Inflammatory macrophage treated with lipopolysaccharide for 1 hour (primary cell): ENCODE results near the gene CACNB2.
A peak's percentile ranks its signal among the peaks of the same experiment; 100 is the strongest.
"Not testable (repeated sequence)": the region's sequence is repeated elsewhere in the genome, so short reads cannot be mapped to it uniquely, and the experiment has no call there.

Source experiments
- DNase-seq, 2 donors: peaks; one replicate each; pipeline ENCODE4 v3.0.0-alpha.2; 2020 to 2022

CACNB2 gene

DNA sequence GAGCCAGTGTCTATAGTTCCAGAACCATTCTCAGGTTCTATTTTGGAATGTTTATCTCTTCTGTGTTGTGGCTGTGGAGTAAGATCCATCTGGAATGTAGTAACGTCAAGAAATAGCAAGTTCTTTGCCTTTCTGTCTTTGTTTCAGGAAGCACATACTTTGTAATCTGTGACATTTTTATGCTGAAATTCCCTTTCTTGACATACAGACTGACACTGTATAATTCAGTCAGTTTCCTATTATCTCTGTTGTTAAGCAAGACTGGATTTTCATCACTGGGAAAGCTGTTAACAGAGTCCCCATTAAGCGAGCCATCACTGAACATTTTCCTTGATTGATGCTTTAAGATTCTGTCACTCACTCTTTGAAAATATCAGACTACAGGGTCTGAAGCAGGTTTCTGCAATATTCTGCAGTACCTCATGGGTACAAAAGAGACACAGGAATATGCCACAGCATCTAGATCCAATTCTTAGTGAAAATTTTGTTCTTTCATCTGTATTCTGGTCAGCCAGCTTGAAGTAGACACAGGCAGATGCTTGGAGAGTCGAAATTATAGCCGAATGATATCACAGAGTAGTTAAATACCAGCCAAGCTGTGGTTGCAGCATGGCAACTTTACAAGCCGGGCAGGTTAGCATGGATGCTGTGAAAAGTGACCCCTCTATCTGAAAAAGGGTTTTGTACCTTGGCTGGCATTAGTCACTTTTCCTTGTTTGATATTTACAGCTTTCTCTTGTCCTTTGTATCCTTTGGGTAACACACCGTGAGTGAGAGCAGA lies 62.6 kb downstream of the CACNB2 start:
- peak; percentile 87 to 91 for DNase-seq

DNA sequence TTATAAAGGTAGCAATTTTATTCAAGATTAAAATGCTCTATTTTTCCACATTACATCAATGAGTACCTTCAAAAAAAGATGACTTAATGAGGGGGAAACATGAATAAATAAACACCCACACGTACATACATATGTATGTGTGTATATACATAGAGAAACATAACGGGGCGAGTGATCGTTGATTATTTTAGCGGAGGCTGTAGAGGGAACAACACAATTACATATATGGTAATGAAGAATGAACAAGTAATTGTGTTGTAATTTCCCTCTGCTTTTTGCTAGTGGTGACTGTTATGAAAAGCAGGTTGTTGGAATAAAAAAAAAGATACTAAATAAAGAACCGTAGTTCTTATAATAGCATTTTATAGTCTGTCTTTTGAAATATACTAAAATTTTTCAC lies 63.2 kb downstream of the CACNB2 start:
- DNase-seq = peak; percentile 33 to 61

DNA sequence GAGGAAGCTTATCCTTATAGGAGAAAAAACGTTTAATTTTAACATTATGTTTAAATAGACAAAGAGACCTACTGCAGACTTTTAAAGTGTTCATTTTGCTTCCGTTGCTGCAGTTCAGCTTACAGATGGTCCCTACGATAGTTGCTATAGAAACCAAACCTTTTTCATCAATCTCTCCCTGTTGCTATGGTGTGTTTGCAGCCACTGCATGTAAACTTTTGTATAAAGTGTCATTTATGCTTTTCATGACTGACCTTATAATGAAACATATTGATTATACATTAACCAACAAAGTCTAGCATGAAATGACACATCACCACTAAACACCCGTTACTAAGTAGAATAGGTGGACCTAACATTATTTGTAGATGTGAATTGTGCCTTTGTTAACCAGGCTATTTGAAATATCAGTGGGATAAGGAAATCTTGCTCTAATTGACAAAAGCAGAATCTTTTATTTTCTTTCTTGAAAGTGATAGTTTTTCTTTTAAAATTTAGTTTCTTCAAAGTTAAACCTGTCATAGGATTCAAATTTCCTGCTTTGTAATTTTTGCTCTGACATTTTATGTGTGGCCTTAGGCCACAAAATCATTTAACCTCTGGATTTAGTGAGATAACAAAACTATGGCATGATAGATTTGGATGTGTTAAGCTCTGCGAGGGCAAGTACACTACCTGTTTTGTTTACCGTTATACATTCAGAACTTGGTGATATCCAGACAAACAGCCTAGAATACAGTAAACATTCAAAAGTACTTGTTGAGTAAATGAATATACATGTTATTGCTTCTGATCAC lies 64.0 kb downstream of the CACNB2 start:
- DNase-seq = peak in 1 of 2 donors; percentile 16

DNA sequence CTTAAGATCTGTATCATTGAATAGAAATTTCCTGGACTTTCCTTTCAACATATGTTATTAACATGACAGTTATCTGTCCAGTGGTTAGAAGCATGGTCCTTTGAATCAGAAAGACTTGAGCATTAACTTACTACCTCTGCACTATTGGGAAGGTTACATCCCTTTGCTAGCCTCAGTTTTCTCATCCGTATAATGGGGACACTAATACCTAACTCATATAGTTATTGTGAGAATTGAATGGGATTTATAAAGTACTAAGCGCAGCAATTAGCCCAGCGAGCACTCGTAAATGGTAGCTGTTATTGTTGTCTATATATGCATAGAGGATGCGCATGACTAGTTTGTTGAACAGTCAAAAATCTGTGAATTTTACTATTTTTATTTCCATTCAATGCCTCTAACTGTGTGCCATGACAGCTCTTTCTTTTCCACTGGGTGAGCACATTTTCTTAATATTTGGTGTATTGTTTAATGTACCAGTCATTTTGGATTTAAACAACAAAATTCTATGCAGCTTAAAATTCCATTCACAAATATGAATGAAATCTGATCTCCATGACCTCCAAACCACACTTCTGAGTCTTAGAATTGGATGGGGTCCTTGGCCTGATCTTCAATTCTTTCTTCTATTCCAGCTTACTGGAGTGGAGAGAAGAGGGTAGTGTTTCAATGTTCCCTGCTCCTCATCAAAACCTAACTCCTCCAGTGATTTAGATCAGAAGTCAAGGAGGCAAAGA lies 65.0 kb downstream of the CACNB2 start:
- DNase-seq = no peak

DNA sequence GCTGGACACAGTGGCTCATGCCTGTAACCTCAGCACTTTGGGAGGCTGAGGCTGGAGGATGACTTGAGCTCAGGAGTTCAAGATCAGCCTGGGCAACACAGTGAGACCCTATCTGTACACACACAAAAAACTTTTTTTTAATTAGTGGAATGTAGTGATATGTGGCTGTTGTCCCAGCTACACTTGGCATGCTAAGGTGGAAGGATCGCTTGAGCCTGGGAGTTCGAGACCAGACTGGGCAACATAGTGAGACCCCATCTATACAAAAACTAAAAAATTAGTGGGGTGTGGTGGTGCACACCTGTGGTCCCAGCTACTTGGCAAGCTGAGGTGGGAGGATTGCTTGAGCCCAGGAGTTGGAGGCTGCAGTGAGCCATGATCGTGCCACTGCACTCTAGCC lies 68.0 kb downstream of the CACNB2 start:
- DNase-seq = not testable (repeated sequence)

DNA sequence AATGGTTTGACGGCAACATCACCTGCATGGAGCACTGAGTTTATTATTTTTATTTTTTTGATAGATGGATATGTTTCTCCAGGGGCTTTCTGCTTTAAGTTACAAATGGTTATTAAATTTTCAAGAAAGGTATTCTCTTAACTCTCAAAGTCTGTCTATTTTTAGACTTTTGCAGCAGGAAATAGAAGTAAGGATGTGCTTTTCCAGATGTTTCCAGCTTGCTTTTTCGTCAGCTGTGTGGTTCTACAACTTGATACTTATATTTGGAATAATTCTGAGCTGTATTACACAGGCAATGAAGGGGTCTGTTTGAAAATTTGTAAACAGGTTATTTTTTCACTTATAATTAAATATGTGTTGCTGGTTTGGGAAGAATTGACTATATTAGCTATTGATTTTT lies 69.0 kb downstream of the CACNB2 start:
- no peak for DNase-seq

DNA sequence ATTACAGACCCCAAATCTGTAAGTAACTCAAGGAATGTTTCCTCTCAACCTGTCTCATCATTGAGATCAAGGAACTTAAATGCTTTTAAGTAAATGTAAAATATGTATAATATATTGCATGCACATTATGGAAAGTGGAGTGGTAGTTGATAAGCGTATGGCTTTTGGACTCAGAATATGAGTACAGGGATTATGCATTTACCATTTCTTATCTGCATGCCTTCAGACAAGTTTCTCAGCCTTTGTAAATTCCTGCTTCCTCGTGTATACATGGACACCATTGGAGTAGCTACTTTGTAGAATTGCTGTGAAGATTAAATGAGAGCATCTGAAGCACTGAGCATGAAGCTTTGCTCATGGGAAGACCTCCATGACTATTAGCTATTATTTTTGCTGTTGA lies 70.5 kb downstream of the CACNB2 start:
- no peak for DNase-seq

DNA sequence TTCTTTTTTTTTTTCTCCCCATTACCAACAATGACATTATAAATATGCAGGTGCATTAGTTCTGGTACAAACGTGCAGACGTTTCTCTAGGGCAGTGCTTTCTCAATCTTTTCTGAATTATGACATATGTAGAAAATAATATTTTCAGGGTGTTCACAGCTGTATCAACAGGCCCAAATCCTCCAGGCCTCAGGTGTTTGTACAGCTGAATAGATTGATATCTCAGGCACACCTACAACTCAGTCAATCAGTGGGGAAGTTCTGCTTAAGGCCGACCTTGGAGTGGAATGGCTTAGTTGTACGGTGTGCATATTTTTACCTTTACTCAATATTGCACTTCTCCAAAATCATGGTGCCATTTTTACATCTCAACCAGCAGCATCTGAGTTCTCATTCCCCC lies 71.6 kb downstream of the CACNB2 start:
- no peak for DNase-seq

DNA sequence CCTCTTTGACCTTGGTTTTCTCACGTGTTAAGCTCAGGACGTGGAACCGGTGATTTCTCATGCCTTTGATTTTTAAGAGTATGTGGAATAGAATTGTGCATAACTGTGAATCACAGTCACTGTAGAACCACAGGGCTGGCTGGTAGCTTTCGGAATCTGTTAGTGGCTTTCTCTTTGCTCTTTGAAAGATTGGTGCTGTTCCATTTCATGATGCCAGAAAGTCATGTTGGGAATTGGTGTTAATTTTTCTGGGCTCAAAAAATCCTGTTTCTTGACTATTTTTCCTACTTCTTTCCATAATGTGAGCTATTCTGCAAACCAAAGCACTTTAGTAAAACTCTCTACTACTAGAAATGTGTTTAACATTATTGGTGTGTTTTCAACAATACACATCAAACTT lies 73.0 kb downstream of the CACNB2 start:
- no peak for DNase-seq

DNA sequence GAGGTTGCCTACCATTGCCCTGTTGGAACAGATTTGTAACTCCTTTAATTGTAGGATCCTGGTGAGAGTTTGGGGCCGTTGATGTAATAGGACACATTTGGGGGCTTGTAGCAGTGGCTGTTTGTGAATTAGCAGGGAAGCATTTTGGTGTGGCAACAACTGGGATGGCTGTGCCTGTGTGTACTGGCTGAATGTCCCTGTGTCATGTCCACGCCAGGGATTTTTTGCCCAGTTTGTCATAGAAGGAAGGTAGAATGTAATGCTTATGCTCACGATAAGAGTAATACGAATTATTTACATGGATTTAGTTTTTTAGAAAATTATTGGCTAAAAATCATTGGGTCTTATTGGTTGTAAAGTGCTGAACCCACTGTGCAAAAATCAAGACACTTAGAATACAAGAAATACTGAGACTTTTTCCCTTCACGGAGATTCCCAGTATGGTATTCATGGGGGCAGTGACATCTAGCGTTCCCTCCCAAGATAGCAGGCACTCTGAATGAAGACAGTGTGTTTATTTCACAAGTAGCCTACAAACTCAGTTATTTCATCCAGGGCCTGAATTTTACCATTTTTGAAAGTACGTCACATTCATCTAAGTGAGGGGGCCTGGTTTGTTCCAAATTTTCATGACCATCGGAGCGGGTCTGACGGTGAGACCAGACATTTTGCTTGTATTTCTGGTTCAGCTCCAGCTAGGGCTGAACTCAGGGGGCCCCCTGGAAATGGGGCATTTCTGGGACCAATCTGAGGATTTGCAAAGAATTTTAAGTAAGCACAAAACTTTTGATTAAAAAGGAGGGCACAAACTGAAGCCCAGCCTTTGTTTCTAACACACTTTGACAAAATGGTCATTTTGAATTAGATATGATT lies 74.7 kb downstream of the CACNB2 start:
- peak; percentile 40 to 88 for DNase-seq

DNA sequence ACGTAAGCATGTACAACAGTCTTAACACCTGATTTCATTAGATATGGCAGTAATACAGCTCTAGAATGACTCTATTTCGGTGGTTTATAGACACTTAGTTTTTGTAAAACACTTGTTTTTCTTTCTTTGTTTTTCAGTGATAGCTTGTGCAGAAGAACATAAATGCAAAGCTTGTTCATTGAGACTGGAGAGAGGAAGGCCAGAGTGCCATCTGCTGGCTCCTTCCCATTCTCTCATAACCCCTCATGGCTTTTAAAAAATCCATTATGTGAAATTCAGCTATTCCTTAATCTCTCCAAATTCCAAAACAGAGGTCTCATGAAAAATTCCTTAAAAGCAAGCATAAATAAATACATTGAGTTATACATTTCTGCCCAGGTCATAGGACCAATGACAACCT lies 76.3 kb downstream of the CACNB2 start:
- peak; percentile 11 to 34 for DNase-seq

DNA sequence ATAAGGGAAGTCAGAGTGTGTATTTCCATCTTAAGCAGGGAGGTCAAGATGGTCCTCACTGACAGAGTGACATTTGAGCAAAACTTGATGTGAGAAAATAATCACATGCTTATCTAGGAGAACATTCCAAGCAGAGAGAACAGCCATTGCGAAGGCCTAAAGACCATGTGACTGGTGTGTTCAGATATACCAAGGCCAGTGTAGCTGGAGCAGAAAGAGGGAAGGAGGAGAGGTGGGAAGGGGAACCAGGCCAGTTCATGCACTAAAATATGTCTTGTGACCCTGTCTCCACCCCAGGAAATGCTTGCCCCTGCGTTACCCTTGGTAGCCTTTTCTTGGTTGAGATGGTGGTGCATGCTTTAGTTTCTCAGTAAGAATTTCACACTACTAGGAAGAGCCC lies 77.4 kb downstream of the CACNB2 start:
- DNase-seq = peak; percentile 33 to 37

DNA sequence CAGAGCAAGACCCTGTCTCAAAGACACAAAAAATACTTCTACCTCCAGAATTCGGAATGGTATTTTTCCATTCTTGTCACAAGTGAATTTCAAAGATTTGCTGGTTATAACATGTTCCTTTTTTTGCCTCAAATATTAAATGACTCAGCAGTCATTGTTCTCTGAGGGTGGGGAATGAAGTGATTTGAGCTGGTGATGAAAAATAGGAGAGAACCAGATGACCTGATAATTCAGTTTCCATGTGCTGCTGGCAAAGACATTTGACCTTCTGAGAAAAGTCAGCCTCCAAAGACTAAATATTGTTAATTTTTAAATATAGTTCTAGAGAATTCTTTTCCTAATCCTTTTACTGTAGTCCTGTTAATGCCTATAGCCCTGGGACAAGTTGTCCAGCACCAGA lies 78.9 kb downstream of the CACNB2 start:
- peak; percentile 56 to 58 for DNase-seq

DNA sequence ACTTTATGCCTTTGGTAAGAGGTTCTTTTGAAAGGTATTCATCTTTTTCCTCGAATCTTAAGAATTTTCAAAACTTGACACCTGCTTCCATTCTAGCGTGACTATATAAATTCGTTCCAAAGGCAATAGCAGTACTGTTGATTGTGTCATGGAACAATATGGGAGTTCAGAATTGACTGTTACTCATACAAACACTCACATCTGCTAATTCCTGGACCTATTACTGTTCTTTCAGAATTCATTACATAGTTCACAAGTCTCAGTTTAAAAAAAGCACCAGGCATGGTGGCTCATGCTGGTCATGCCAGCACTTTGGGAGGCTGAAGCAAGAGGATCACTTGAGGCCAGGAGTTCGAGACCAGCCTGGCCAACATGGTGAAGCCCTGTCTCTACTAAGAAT lies 80.9 kb downstream of the CACNB2 start:
- no peak for DNase-seq

DNA sequence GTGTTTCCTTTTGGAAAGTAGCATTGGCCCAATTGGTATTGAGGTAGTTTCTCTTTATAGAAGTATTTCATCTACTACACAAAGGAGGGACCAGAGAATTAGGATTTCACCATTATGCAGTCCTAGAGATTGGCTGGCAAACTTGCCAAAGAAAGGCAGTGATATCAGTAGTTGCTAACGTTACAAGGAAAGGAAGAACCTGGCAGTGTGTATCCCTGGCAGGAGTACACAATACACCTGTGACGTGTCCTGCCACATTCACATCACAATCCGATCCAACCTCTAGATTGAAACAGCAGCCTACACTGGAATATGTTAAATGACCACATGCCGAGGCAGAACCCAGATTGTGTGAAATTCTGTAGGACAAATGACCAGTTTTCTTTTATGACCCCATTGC lies 81.7 kb downstream of the CACNB2 start:
- no peak for DNase-seq

DNA sequence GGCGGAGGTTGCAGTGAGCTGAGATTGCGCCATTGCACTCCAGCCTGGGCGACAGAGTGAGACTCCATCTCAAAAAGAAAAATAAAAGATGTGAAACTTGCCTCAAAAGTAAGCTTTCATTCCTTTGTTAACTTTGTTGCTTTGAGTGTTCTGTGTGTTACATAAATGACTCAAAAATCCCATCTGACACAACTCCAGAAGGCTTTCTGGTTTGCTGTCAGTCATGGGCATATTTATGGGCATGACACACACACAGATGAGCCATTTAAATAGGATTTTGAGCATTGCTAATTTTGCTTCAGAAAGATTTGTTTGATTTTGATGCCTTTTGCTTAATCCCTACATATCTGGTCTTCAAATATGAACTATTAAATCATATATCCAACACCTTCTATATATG lies 82.6 kb downstream of the CACNB2 start:
- peak; percentile 32 to 49 for DNase-seq

DNA sequence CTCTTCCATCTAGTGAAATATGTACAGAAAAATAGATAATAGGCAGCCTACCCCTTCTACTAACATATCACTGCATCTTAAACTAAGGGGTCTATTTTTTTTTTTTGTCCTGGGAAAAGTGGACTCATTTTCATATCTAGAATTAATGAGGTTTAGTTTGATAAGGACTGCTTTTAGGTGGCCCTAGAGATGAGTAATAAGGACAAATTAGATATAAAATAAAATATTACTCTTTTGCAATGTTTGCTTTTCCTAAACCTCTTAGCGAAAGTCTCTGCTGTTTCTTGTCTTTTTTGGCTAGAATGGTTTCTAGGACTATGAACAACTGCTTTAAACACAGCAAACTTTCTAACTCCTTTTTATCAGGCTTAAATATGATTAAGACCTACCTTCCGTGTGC lies 83.7 kb downstream of the CACNB2 start:
- no peak for DNase-seq

DNA sequence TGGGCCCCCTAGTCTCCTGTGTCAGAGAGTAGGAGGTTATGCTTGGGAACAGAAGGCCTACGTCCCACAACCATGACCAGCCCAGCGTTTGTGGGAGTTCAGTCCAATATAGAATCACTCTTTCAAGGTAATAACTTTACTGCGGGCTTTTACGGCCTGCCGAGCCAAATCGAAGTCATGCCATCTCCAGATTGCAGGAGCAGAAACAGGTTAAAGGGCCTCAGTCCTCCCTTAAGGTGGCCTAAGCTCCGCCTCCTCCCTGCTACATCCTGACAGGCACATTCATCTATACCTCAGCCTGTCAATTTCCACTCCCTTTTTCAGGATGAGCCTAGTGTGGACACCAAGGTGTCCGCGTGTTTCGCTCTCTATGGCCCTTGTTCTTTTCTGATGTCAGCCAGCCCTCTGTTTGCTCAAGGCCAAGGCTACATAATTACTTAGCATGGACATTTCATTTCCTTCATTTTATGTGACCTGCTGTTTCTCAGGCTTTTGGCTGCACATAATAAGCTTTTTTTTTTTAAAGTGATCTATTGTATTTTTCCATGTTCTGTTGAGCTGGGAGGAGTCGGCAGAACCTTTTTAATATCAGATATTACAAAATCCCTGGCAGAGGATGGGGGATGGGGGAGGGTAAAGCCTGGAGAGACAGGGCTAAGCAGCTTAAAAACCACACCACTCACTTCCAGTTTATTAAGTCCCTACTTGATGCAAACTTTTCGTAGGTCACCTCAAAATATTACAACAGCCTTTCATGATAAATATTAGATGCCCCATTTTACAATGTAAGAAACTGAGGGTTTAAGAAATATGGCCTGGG lies 84.6 kb downstream of the CACNB2 start:
- no peak for DNase-seq

DNA sequence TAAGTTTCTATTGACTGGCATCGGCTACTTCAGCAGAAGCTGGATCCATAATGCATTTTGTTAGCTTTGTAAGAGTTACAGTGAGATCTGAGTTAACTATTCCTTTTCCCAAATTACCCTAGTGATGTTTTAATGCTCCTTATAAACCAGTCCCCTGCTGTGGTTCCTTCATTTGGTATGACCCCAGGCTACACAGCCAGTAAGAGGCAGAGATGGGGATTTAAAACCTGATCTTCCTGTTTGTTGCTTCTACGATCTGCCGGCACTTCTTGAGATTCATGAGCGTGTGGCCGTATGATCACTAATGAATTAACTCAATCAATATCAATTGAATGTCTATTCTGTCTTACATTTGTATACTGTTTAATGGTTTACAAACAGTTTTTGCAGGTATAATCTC lies 86.1 kb downstream of the CACNB2 start:
- no peak for DNase-seq

DNA sequence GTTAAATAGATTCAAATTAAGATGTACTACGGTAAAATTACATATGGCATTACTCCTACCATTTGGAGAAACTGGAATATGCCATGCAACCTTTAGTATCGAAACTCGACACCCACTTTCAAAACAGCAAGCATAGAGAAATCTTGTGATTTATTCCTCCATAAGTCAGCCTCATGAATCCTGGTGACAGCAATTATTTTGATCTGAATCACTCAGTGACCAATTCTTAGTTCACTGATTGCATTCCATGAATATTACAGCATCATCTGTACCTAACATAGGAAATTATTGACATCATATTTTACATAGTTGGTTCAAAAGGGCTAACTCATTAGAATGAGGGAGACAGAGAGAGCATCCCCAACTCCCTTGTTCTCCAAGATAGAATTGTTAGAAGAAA lies 89.6 kb downstream of the CACNB2 start:
- DNase-seq = no peak

DNA sequence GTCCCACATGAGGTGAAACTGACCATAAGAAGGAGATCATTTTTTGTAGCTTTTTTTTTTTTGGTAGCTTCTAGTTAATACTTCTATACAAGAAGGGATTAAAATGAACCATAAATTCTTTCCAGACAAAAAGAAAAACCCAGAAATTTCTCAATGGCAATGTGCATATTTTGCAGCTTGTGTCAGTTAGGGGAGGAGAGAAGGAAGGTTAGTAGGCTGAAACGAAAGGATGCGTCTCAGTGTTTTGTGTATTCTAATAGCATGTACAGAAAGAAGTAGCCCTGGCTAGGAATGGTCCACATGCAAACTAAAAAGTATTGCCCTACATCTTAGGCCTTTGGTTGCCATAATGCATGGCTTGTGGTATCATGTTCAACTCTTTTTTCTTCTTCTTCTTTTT lies 90.6 kb downstream of the CACNB2 start:
- DNase-seq = no peak

DNA sequence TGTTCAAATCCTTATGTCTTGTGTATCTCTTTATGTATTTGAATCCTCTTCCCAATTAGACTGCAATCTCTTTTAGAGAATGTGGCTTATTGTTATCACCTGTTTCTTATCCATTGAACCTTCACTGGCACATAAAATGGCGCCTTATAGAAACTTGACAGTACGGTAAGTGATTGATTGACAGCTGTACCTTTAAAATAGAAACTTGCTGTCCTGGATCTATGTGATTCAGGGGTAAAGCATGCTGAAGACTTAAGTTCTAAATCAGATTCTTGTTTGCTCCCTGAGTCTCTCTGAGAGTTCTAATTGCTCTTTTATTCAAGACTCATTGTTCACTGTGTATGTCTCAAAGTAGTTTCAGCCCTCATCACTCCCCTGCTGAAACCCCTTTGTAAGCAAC lies 91.3 kb downstream of the CACNB2 start:
- DNase-seq = no peak
